Measurements from ENCODE around the gene RAD54L. TPM values are rescaled to one million over a fixed set of nuclear protein-coding genes. Genes with fewer than 3 reads are reported as not detected.

RAD54L gene
- total RNA-seq: 10 to 100 TPM; 59.3 to 63.9 TPM

GRCh38 chr1:46247436-46248121 lies at the start of gene RAD54L:
RAD54L (plus strand) TSS chr1:46247763; CDS start chr1:46248406, 643 bp downstream.
- H3K9me3 Mint-ChIP-seq (ENCODE audit: insufficient read depth): no peaks in the 10 kb centered on the region
- H3K4me3 Mint-ChIP-seq: peak within 1 kb of the TSS; percentile 93
- peaks cover 2% of the 10 kb centered on the region for H3K27me3 Mint-ChIP-seq (ENCODE audit: low read depth)
- peak; percentile 93 for ATAC-seq
- H3K27ac Mint-ChIP-seq: peak within 1 kb of the TSS; percentile 98
- ChIA-PET CTCF (interaction anchor here (0.6 to 4.6 kb wide), 10 partner anchors 12 to 212 kb away, joined by 3 to 60 read pairs (median 4); partner anchors contain the start of genes LRRC41, NSUN4, POMGNT1 and UQCRH), POLR2A (interaction anchor here (0.5 to 3.1 kb wide), 13 partner anchors 16 to 663 kb away, joined by 3 to 21 read pairs (median 4); partner anchors contain the start of genes GPBP1L1, LRRC41, NASP and NSUN4)
- H3K4me1 Mint-ChIP-seq (ENCODE audit: low read depth): peaks cover 45% of the 10 kb centered on the region
- DNase-seq: peak; percentile 98
- peaks cover 39% of the 10 kb centered on the region for H3K36me3 Mint-ChIP-seq (ENCODE audit: low read depth)

GRCh38 chr1:46197964-46198811 lies 49.4 kb upstream of the RAD54L start, which contains the start of gene POMGNT1:
POMGNT1 (minus strand) TSS chr1:46198434; CDS start chr1:46197821, 613 bp downstream.
- POLR2A ChIA-PET: interaction anchor here (0.5 to 1.5 kb wide), 7 partner anchors 11 to 51 kb away, joined by 3 to 6 read pairs (median 3); partner anchors contain the start of gene RAD54L
- peaks cover 20% of the 10 kb centered on the region for H3K4me1 Mint-ChIP-seq (ENCODE audit: low read depth)
- H3K4me3 Mint-ChIP-seq: peak within 1 kb of the TSS; percentile 83
- H3K27me3 Mint-ChIP-seq (ENCODE audit: low read depth): peaks cover 2% of the 10 kb centered on the region
- ATAC-seq (peak; percentile 97), DNase-seq (peak; percentile 80)
- CTCF ChIA-PET: interaction anchor here (0.7 to 2.7 kb wide), 3 partner anchors 23 to 49 kb away, joined by 3 to 16 read pairs (median 3); partner anchors contain the start of gene RAD54L
- H3K9me3 Mint-ChIP-seq (ENCODE audit: insufficient read depth): no peaks in the 10 kb centered on the region
- H3K36me3 Mint-ChIP-seq (ENCODE audit: low read depth): peaks cover 3% of the 10 kb centered on the region
- peak within 1 kb of the TSS; percentile 82 for H3K27ac Mint-ChIP-seq

GRCh38 chr1:46199233-46199749 lies 48.3 kb upstream of the RAD54L start:
- CTCF ChIA-PET: interaction anchor here (2.7 kb wide), 1 partner anchor 24 kb away, joined by 16 read pairs; no protein-coding TSS in a partner anchor
- POLR2A ChIA-PET: interaction anchor here (0.8 to 1.5 kb wide), 3 partner anchors 12 to 48 kb away, joined by 3 to 6 read pairs (median 3); partner anchors contain the start of gene RAD54L
- DNase-seq: no peak
- ATAC-seq: no peak
- peaks cover 3% of the 10 kb centered on the region for H3K36me3 Mint-ChIP-seq (ENCODE audit: low read depth)
- no peak overlapping the region for H3K27ac Mint-ChIP-seq
- peaks cover 7% of the 10 kb centered on the region for H3K27me3 Mint-ChIP-seq (ENCODE audit: low read depth)
- peak overlapping the region; percentile 83 for H3K4me3 Mint-ChIP-seq
- no peaks in the 10 kb centered on the region for H3K9me3 Mint-ChIP-seq (ENCODE audit: insufficient read depth)
- peaks cover 23% of the 10 kb centered on the region for H3K4me1 Mint-ChIP-seq (ENCODE audit: low read depth)

- Mint-ChIP-seq H3K27ac (no peak overlapping the region), H3K4me3 (no peak overlapping the region)
- POLR2A ChIA-PET: interaction anchor here (0.6 to 0.7 kb wide), 2 partner anchors 9 to 1193 kb away, joined by 3 to 4 read pairs; no protein-coding TSS in a partner anchor
Observed at GRCh38 chr1:46203738-46204405, 43.7 kb upstream of the RAD54L start.

GRCh38 chr1:46204406-46204742 lies 43.2 kb upstream of the RAD54L start:
- H3K27ac Mint-ChIP-seq: no peak overlapping the region
- ATAC-seq (no peak), DNase-seq (no peak)
- H3K36me3 Mint-ChIP-seq (ENCODE audit: low read depth): no peaks in the 10 kb centered on the region
- H3K9me3 Mint-ChIP-seq (ENCODE audit: insufficient read depth): no peaks in the 10 kb centered on the region
- CTCF ChIA-PET: interaction anchor here (2.6 kb wide), 1 partner anchor 19 kb away, joined by 12 read pairs; no protein-coding TSS in a partner anchor
- H3K27me3 Mint-ChIP-seq (ENCODE audit: low read depth): peaks cover 7% of the 10 kb centered on the region
- peaks cover 10% of the 10 kb centered on the region for H3K4me1 Mint-ChIP-seq (ENCODE audit: low read depth)
- no peak overlapping the region for H3K4me3 Mint-ChIP-seq
- POLR2A ChIA-PET: no interaction called here

More at GRCh38 chr1:46203738-46204405, 43.7 kb upstream of the RAD54L start:
- ATAC-seq: no peak
- Mint-ChIP-seq H3K36me3 (ENCODE audit: low read depth) (no peaks in the 10 kb centered on the region), H3K9me3 (ENCODE audit: insufficient read depth) (no peaks in the 10 kb centered on the region), H3K27me3 (ENCODE audit: low read depth) (peaks cover 7% of the 10 kb centered on the region), H3K4me1 (ENCODE audit: low read depth) (peaks cover 13% of the 10 kb centered on the region)
- no peak for DNase-seq
- CTCF ChIA-PET: interaction anchor here (2.6 kb wide), 1 partner anchor 20 kb away, joined by 12 read pairs; no protein-coding TSS in a partner anchor

- Mint-ChIP-seq H3K4me3 (no peak overlapping the region), H3K36me3 (ENCODE audit: low read depth) (no peaks in the 10 kb centered on the region), H3K4me1 (ENCODE audit: low read depth) (peaks cover 8% of the 10 kb centered on the region), H3K9me3 (ENCODE audit: insufficient read depth) (no peaks in the 10 kb centered on the region), H3K27me3 (ENCODE audit: low read depth) (peaks cover 7% of the 10 kb centered on the region), H3K27ac (no peak overlapping the region)
- CTCF ChIA-PET: interaction anchor here (2.9 kb wide), 1 partner anchor 19 kb away, joined by 14 read pairs; no protein-coding TSS in a partner anchor
- ATAC-seq (no peak), DNase-seq (no peak)
- POLR2A ChIA-PET: no interaction called here
Observed at GRCh38 chr1:46205141-46205540, 42.4 kb upstream of the RAD54L start.

- Mint-ChIP-seq H3K27me3 (ENCODE audit: low read depth) (peaks cover 7% of the 10 kb centered on the region), H3K4me3 (no peak overlapping the region), H3K36me3 (ENCODE audit: low read depth) (no peaks in the 10 kb centered on the region), H3K27ac (no peak overlapping the region), H3K9me3 (ENCODE audit: insufficient read depth) (no peaks in the 10 kb centered on the region), H3K4me1 (ENCODE audit: low read depth) (peaks cover 6% of the 10 kb centered on the region)
- no peak for DNase-seq
- ATAC-seq: no peak
- ChIA-PET POLR2A (interaction anchor here (0.6 to 1.0 kb wide), 2 partner anchors 11 to 409 kb away, joined by 3 read pairs; no protein-coding TSS in a partner anchor), CTCF (interaction anchor here (1.3 to 2.9 kb wide), 2 partner anchors 18 to 39 kb away, joined by 3 to 14 read pairs; no protein-coding TSS in a partner anchor)
Observed at GRCh38 chr1:46205791-46206190, 41.8 kb upstream of the RAD54L start.

GRCh38 chr1:46206399-46206798 lies 41.2 kb upstream of the RAD54L start:
- Mint-ChIP-seq H3K4me3 (no peak overlapping the region), H3K27me3 (ENCODE audit: low read depth) (peaks cover 7% of the 10 kb centered on the region), H3K27ac (no peak overlapping the region), H3K9me3 (ENCODE audit: insufficient read depth) (no peaks in the 10 kb centered on the region), H3K36me3 (ENCODE audit: low read depth) (no peaks in the 10 kb centered on the region), H3K4me1 (ENCODE audit: low read depth) (peaks cover 6% of the 10 kb centered on the region)
- ChIA-PET POLR2A (interaction anchor here (0.6 to 1.0 kb wide), 2 partner anchors 12 to 410 kb away, joined by 3 read pairs; no protein-coding TSS in a partner anchor), CTCF (interaction anchor here (1.3 to 2.9 kb wide), 2 partner anchors 18 to 39 kb away, joined by 3 to 14 read pairs; no protein-coding TSS in a partner anchor)
- no peak for DNase-seq
- no peak for ATAC-seq

GRCh38 chr1:46210561-46210960 lies 37.0 kb upstream of the RAD54L start:
- ATAC-seq (no peak), DNase-seq (no peak)
- no peak overlapping the region for H3K4me3 Mint-ChIP-seq
- POLR2A ChIA-PET: no interaction called here
- no peaks in the 10 kb centered on the region for H3K27me3 Mint-ChIP-seq (ENCODE audit: low read depth)
- no peaks in the 10 kb centered on the region for H3K36me3 Mint-ChIP-seq (ENCODE audit: low read depth)
- CTCF ChIA-PET: no interaction called here
- no peak overlapping the region for H3K27ac Mint-ChIP-seq
- no peaks in the 10 kb centered on the region for H3K9me3 Mint-ChIP-seq (ENCODE audit: insufficient read depth)
- no peaks in the 10 kb centered on the region for H3K4me1 Mint-ChIP-seq (ENCODE audit: low read depth)

GRCh38 chr1:46211051-46211450 lies 36.5 kb upstream of the RAD54L start:
- CTCF ChIA-PET: no interaction called here
- H3K9me3 Mint-ChIP-seq (ENCODE audit: insufficient read depth): no peaks in the 10 kb centered on the region
- H3K4me3 Mint-ChIP-seq: no peak overlapping the region
- no peaks in the 10 kb centered on the region for H3K36me3 Mint-ChIP-seq (ENCODE audit: low read depth)
- DNase-seq (no peak), ATAC-seq (no peak)
- no peaks in the 10 kb centered on the region for H3K27me3 Mint-ChIP-seq (ENCODE audit: low read depth)
- POLR2A ChIA-PET: no interaction called here
- H3K4me1 Mint-ChIP-seq (ENCODE audit: low read depth): no peaks in the 10 kb centered on the region
- no peak overlapping the region for H3K27ac Mint-ChIP-seq

GRCh38 chr1:46215504-46215903 lies 32.1 kb upstream of the RAD54L start:
- no peaks in the 10 kb centered on the region for H3K4me1 Mint-ChIP-seq (ENCODE audit: low read depth)
- no peaks in the 10 kb centered on the region for H3K36me3 Mint-ChIP-seq (ENCODE audit: low read depth)
- no peak overlapping the region for H3K4me3 Mint-ChIP-seq
- CTCF ChIA-PET: interaction anchor here (1.2 kb wide), 1 partner anchor 8 kb away, joined by 3 read pairs; no protein-coding TSS in a partner anchor
- no peak for DNase-seq
- H3K27ac Mint-ChIP-seq: no peak overlapping the region
- H3K9me3 Mint-ChIP-seq (ENCODE audit: insufficient read depth): no peaks in the 10 kb centered on the region
- POLR2A ChIA-PET: no interaction called here
- ATAC-seq: no peak
- peaks cover 5% of the 10 kb centered on the region for H3K27me3 Mint-ChIP-seq (ENCODE audit: low read depth)
